IPS DF 19.7 (cell line): ENCODE results near the gene FGD6.
"Not testable (repeated sequence)": the region's sequence is repeated elsewhere in the genome, so short reads cannot be mapped to it uniquely, and the experiment has no call there.

Experiments used
- DNase-seq: peaks from one replicate; pipeline ENCODE4 v3.0.0-alpha.2; 2013; ENCODE audit warnings: low read depth, low spot score

FGD6 gene

DNA sequence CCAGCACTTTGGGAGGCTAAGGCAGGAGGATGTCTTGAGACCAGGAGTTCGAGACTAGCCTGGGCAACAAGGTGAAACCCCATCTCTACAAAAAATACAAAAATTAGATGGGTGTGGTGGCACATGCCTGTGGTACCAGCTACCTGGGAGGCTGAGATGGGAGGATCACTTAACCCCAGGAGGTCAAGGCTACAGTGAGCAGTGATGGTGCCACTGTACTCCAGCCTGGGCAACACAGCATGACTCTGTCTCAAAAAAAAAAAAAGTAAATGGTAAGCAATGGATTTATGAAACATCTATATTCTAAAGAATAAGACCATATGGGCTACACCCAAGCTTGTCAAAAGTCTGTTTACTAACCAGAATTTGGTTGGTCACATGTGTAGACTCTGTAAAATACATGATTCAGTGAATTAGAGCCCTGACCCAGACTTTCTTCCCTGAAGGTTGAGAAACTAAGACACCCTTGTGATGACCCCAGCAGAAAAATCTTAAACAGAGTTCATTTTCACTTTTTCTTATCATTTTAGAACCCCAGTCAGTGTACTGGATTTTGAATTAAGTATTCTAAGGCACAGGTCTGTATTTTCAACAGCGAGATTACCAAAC, 12.1 kb downstream of the FGD6 start:
- no peak for DNase-seq

DNA sequence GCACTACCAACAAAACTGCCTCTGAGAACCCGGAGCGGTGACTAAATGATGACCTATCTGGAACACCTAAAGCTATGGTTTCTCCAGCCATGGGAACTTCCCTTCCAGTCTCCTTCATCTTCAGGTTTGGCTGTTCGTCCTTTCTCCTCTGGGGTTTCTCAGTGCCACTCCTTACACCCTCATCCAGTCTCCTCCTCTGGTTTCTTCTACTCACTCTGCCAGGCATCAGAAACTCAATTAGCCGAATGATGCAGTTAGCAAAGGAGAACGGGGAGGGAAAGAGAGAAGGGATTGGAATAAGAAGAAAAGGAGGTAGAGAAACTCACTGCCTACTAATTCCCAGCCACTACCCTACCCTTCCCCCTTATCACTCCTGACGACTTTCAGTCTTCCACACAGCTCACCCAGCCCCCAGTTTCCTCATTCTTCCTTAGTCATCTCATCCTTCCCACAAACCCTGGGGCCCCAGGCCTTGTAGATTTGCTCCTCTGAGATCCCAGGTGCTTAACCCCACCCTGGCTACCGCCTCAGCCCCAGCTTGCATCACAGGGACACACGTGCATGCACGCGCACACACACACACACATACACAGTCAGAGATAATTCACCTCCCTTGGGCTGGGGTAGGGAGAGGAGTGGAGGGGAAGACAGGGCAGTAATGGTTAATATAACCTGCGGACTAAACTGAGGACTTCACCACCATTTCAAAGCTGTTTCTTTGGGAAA, 13.0 kb downstream of the FGD6 start:
- no peak for DNase-seq

DNA sequence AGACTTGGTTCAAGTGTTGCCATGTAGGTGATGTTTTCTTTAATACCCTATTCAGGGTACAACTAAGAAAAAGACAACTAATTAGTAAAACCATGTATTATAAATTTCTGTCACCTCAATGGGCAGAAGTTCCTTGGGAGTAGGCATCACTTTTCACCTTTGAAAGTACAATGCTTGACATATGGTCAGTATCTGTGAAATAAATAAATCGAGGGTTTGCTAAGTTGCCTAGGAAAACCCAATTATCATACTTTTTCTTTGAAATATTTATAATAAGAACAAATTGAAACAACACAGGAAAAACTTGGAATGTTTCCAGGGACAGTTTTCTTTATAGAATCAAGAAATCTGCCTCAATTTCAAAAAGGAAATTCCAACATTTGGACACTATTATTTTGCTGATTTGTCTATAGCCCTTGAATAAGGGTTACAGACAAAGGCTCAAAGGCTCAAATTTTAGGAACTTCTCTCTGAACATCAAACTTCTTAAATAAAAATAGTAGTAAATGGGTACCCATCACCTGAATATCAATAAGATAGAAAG, 13.7 kb downstream of the FGD6 start:
- no peak for DNase-seq

DNA sequence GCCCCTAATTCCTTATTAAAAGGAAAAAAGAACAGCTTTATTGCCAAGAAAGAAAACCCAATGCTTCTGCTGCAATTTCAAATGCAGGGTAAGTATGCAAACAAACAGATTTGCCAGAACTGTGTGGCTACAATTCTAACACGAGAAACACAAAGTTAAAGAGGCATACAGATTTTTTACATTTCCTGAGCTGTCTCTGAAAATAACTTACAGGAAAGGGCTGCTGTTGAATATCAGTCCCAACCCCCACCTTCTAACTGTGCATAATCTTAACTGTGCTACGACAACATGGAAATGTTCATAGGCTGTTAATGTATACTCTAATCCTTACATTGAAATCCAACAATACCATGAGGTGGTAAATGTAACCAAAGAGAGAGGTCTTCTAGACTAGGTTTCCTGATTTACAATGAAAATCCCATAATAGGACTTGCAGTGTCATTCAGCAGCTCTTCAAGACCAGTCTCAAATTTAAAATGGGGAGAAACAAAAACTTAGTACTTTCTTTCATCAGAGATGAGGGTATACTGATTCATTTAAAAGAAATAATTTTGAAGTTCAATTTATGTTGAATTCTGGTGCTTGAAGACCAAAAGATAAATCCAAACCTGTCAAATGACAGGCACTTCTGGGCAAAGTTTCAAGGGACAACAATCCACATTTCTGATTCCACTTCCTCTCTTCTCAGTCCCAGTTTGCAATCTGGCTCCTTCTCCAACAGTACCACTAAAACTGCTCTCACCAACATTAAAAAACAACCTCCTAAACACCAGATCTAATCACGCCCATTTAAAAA, 14.4 kb downstream of the FGD6 start:
- no peak for DNase-seq

DNA sequence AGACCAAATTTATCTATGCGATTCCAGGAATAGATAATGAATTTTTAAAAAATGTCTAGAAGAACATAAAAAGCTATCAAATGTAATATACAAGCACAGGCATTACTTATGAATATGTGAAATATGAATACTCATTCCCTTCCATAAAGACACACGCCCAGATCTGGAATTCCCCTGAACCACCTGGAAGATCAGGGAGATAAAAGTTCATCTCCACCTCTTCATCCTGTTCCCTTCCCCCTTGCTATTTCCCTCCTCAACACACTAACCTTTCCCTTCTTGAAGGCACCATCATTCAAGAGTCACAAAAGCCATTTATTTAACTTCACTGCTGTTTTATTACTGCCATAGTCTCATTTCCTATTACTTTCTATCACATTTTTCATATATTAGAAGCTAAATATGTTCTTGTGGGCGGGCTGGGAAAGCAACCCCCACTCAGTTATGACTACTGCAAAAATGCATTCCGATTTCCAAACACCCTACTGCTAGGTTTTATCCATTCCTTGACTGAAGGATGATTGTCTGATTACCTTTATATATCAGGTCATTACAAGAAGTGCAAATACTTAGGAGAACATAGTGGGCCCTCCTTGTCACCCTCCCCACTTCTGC, 16.1 kb downstream of the FGD6 start:
- DNase-seq = no peak

DNA sequence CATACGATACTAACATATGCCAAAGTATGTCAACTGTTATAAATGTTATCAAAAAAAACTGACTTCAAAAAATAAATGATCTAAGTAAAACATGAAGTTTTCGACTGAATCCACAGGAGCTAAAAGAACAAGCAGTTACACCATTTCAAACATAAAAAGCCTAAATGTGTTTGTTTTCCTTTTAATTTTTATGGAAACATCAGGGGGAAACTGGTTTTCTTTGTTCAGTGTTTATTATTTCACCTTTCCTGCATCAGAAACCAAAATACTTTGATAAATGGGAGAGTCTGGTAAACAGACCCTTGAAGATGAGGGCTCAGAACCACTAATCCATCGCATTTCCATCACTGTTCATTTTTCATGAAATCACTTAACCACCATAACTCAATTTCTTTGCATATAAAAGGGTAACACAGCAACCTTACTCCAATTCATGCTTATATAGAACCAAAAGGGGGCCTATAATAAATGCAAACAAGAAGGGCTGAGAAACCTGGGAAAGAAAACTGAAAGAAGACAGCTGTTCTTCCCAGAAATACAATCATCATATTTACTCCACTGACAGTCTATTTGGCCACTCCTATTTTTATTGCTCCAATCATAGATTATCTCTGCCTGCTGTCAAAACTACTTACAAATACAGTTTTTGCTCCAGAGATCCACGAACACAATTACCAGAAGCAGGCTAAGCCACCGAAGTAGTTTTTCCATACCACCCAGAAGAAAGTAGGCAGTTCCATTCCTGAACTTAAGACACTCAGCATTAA, 17.0 kb downstream of the FGD6 start:
- no peak for DNase-seq

DNA sequence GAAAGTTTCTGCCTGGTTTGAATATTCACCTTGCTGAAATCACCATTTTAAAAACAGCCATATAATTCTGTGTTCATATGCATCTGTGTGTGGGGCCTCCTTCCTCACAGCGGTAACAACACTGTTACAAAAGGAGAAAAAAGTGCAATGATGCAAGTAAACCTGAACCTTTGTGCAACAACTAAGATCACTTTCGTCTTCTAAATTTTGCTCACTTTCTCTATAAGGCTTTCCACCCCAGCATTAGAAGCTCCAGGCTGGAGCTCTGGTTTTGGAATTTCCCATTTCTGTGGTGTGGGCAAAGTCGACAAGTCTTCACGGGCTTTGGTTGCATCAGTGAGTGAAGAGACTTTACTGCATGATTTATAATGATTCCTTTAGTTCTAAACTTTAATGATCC, 18.4 kb downstream of the FGD6 start:
- DNase-seq = no peak

DNA sequence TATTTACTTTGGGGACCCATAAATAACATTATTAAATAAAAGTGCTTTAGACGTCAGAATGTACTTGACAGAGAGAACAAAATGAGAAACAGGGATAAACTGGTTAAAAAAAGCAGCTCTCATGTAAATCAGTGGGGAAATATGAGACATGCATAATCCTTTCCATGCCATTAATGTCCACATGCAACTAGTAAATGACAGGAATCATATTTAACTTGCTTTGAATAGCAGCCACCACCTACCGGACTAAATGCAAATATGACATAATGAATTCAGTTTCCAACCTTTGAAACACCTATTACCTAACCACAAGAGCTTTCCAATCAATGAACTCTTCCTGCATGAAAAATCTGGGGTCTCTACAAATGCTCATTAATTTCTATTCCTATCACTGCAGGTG, 19.6 kb downstream of the FGD6 start:
- no peak for DNase-seq

DNA sequence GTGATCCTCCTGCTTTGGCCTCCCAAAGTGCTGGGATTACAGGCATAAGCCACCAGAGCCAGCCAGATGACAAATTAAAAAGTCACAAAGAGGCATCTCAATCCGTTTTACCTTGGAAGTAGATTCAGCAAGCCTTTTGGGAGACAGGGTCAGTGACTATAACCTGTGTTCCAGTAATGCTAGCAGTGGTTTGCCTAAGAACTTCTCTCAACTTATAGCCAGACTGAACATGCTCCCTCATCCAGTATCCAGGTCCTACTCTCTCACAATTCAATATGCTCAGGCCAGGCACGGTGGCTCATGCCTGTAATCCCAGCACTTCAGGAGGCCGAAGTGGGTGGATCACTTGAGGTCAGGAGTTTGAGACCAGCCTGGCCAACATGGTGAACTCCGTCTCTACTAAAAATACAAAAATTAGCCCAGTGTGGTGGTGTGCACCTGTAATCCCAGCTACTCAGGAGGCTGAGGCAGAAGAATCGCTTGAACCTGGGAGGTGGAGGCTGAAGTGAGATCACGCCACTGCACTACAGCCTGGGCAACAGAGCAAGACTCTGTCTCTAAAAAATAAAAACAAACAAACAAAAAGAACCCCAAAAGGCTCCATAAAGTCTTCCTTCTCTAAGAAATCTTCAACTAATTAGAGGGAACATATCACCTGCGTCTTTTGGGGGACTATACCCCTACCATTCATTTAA, 20.2 kb downstream of the FGD6 start:
- DNase-seq = not testable (repeated sequence)

DNA sequence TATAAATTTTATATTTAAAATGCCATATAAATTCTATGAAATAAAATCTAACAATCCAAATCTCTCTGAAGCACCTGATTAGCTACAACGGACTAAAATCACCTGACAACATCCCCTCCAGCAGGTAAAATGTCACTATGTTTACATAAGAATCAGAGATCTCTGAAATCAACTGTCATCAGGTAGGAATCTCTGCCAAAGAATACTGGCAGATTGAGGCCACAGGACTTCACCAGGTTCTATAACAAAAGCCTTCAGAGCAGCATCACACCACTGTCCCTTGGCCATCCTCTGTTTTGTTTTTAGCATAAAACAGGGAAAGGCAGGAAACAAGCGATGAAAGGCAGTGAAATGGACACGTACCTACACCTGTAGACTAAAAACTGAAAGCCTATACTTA, 22.1 kb downstream of the FGD6 start:
- DNase-seq = no peak

DNA sequence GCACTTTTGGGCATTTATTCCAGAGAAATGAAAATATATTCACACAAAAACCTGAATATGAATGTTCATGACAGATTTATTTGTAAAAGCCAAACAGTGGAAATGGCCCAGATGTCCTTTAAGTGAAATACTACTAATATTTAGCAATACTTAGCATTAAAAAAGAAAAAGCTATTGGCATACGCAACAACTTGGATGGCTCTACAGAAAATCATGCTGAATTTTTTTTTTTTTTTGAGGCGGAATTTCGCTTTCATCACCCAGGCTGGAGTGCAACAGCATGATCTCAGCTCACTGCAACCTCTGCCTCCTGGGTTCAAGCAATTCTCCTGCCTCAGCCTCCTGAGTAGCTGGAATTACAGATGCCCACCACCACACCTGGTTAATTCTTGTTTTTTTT, 24.1 kb downstream of the FGD6 start:
- no peak for DNase-seq

DNA sequence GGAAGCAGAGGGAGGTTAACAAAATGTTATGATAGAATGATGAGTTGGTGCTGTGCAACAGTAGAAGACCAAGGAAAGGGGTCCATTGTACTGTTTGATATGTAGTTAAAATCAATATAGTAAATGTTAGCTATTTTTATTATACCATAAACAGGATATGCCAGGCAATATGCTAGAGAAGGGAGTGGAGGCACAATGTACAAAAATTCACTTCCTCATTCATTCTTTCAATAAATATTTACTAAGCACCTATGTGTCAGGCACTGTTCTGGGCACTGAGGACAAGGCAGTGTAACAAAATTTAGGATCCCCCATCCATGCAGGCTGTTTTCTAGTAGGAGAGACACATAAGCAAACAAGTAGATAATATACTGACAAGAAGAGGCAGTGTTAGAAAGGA, 25.0 kb downstream of the FGD6 start:
- no peak for DNase-seq

DNA sequence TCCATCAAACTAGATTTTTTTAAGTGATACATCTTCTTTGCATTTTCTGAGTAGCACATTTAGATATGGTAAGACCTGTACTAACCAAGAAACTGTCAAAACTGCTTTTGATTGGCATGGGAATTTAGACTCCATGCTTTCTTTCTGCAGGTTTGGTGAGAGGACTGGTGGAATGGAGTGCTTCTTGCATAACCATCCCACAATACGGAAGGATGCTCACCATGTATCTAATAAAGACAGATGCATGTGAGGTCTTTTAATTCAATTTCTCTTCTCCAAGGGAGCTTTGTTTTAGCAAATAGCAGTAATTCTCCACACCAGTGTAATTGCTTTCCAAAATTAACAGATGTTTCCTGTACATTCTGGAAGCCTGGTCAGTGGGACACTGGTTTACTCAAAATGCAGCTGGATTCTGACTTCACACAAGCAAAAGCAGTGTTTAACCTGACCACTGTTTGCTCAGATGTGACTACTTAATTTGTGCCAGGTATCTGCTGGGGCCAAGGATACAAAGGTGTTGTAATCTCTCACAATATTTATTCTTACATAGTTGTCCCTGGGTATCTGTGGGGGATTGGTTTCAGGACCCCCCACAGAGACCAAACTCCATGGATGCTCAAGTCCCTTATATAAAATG, 26.1 kb downstream of the FGD6 start:
- DNase-seq = no peak

DNA sequence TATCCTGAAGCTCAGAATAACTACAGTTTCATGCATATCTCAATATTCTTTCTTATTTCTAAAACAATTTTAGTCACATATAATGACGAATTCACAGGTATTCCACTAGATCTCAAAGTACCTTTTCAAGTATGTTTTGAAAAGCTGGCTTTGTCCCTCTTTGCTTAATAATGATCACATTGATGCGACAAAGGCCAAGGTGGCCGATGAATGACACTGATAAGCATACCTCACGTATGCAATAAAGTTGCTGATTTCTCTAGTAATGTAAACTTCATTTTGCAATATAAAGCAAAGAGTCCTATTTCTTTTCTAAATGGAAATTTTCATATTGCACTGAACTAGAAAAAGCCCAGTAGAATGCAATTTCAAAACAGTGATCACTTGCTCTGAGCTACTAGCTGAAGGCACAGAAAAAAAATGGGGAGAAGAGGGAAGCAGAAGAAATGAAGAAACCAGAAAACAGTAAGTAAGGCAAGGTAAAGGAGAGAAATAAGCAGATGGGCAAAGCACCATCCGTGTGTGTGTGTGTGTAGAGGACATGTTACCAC, 29.3 kb downstream of the FGD6 start:
- DNase-seq = no peak

DNA sequence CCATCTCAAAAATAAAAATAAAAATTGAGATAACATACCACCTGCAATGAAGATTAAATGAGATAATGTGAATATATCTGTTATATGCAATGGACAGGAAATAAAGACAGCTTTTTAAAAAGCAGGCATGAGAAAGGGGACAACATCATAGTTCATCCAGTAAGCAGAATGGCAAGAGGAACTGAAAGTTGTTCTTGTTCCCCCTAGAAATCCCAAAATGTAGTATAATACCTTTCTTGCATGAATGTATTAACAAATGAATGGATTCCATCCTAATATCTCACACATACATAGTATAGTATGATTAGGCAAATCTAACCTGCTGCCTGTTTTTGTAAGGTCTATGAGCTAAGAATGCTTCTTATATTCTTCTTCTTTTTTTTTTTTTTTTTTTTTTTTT, 31.4 kb downstream of the FGD6 start:
- DNase-seq = no peak

DNA sequence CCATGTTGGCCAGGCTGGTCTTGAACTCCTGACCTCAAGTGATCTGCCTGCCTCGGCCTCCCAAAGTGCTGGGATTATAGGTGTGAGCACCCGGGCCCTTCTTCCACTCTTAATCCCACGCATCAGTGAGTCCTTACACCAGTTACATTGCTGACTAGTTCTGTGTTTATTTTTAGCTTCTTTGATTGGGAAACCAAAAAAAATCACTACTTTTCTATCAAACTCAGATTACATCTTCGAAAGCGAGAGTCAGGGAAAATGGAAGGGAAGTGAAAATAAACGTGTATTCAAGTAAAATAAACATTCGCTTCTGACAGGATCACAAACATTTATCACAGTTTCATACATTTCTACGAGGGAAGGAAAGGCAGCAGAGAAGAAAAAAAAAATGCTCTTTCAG, 32.2 kb downstream of the FGD6 start:
- DNase-seq = no peak

DNA sequence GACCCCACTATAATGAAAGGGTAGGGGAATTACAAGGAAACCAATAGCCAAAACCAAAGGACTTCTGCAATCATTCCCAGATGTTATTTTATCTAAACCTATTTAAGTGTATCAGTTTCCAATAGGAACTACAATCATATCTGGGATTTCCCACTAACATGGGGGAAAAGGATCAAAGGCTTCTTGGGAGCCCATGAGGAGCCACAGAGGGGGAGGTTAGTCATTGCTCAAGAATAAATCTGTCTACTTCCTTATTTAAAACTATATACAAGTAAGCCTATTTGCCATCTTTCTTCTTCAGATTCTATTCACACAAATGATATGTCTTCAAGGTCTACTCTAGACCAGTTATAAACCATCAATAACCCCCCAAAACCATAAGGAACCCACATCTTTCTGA, 33.1 kb downstream of the FGD6 start:
- no peak for DNase-seq

DNA sequence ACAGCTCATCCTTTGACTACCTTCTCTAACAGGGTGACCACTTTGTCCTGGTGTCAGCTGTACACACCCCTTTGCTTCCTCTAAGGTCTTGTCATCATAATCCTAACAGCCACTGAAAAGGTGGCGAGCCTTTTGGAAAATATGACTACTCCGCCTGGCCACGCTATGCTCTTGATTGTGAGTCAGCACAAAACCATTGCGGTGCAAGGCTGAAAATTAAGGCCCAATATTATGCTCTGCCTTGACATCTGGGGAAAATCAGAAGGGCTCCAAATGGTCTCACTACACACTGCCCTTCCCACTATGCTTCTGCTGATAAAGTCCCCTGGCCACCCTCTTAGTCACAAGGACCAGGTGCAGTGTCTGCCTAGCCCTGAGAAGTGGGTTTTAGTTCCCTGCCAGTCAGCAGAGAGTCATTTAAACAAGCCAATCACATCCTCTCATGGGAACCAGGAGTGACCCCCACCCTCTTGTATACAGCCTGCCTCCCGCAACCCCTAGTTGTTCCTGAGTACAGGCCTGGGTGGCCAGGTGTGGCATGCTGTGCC, 34.3 kb downstream of the FGD6 start:
- no peak for DNase-seq

DNA sequence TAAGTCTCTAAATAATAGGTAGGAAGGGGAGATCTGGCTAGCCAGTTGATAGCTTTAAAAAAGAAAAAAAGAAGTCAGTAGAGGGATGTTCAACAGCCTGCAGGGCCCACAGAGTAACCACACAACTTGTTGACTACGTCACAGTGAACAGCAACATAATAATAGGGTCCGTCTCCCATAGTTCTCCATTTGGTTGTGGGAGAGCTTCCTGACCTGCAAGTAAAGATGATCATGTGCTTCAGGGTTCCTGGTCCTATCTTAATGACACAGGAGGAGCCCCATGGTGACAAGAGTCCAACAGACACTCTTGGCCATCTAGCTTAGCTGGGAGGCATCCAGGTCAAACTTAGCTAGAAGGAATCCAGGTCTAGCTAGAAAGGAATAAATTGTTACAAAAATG, 36.2 kb downstream of the FGD6 start:
- DNase-seq = no peak

DNA sequence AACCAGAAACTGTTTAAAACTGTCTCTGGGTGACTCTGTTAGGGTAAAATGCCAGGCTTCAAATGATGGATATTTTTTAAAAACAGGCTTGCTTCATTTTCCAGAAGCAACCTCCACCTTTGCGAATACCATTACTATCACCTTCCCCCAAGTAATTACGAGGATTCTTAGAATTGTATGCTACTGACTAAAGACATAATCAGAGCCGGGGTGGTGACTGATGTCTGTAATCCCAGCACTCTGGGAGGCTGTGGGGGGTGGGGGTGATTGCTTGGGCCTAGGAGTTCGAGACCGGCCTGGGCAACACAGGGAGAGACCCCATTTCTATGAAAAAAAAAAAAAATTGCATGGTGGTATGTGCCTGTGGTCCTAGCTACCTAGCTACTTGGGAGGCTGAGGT, 38.3 kb downstream of the FGD6 start:
- DNase-seq = no peak
